Activated CD8-positive, alpha-beta memory T cell treated with anti-CD3 and anti-CD28 coated beads, Interleukin-2, amount 50 U/mL, for 24 hours (primary cell): ENCODE data around the gene COPS7A.

Source experiments
- DNase-seq: peaks from one replicate; pipeline ENCODE4 v3.0.0-alpha.2; 2020; ENCODE audit errors: extremely low read depth

The COPS7A gene

DNA sequence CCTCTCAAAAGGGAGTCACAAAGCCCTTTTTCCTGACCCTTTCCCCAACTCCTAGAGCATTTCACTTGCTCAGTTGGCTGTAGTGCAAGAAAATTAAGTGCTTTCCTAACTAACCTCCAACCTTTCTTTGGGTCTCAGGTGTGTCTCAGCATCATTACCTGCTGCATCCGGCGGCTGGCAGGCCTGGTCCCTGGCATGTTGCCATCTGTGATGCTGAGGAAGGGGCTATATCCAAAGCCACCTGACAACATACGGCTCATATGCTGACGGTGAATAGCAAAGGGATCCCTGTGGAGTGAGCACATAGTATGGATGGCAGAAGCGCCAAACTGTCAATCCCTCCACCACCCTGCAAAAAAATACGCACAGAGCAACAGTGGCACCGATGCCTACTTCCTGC, 27.9 kb downstream of the COPS7A start:
- DNase-seq, result no peak

DNA sequence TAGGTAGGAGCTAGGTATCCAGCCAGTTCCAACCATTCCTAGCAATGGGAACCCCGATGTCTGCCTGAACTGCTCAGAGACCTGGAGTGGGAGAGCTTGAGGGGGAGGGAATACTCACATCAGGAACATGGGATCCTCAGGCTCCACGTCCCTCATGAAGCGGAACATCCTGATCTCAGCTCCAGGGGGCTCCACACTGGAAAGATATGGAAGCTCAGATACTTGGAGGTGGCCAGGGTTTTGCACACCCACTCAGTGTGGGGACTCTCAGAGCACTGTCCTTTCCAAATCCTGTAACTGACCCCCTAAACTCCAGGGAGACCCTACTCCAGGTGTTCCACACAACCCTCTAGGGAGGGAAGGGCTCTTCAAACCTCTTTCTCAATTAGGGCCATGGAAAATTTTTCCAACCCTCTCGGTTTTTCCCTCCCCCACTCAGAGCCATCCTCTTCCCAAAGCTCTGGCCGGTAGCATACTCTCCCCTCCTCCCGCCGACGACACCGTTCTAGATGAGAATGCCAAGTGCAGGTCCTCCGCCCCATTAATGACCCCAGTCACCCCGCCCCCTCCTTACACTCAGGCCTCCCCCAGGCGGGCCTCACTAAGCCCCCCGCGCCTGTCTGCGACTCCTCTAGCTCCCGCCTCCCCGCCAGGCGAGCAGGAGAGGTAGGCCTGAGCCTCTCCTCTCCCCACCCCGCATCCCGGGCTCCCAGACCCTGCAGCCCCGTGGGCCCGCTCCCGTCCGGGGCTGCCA, 28.5 kb downstream of the COPS7A start:
- no peak for DNase-seq

DNA sequence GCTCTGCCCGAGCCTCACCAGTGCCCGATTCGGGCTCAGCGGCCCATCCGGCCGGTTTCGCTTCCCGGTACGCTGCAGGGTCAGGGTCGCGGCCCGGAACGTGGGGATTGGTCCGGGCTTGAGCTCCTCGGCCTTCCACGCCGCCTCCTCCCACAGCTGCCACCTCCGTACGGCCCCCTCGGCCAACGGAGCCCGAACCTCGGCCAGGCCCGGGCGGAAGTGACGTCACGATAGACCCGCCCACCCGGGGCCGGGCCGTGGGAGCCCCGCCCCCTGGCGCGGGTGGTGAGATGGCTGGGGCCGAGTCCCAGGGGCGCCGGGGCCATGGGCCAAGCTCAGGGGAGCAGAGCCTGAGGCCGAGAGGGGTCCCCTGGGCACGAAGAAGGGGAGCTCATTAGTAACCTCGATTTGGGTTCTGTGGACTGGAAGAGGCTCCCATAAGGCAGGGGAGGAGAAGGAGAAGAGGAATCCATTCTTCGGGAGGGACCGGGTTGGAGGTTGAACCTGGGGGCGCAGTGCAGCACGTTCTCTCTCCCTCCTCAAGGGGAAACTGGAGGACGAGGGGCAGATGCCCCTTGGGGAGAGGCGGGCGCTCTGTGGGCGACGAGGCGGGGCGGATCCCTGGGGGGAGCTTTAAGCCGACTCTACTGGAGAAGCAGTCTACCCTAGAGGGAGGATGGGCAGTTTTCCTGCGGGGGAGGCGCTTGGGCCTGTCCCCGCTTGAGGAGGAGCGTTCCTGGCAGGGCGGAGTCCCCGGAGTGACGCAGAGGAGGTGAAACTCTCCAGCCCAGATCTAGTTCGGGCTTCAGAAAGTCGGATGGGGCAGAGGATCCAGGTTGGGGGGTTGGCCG, 29.3 kb downstream of the COPS7A start, which contains the start of gene MLF2:
Gene MLF2, minus strand, starts transcription at position 221 of the 851 bp plus-strand sequence. CDS start 807 bp downstream, outside the sequence.
- DNase-seq, result peak; percentile 96

DNA sequence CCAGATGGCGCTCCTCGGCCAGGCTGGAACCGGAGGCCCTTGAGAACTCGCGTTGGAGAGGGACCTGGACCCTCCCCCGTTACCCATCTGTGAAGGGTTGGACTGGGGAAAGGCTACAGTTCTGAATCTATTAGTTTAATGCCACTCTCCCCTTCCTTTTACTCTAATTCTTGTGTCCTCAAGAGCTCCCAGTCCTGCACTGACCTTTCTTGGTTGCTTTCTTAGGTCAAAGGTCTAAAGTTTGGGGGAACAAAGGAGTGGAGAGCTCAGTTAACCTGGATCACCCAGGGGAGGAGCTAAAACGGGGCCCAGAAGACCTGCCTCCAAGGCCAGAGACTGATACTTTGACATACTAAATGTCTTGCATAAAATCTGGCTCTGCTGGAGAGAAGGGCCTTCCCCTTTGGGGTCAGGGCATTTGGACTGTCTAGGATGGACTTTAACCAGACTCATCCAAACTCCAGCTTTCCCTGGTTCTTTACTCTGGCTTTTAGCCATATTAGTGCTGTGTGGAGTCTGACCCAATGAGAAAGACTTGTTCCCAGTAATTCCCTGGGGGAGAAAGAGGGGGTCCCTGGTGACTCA, 30.0 kb downstream of the COPS7A start:
- DNase-seq, result no peak

DNA sequence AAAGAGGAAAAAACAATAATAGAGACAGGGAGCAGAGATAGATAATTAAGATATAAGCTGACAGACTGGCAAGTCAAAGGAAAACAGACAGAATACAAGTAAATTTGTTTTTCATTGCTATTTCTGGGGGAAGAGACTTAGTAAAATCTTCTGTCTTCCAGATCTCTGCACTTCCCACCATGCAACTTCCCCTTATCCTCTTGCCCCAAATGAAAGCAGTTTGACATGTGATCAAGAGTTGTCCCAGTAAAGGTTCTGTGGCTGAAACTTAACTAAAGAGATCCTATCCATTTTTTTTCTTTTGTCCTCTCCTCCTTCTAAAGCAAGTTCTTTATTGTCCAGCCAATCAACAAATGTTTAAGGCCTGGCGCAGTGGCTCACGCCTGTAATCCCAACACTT, 30.6 kb downstream of the COPS7A start:
- DNase-seq, result no peak

DNA sequence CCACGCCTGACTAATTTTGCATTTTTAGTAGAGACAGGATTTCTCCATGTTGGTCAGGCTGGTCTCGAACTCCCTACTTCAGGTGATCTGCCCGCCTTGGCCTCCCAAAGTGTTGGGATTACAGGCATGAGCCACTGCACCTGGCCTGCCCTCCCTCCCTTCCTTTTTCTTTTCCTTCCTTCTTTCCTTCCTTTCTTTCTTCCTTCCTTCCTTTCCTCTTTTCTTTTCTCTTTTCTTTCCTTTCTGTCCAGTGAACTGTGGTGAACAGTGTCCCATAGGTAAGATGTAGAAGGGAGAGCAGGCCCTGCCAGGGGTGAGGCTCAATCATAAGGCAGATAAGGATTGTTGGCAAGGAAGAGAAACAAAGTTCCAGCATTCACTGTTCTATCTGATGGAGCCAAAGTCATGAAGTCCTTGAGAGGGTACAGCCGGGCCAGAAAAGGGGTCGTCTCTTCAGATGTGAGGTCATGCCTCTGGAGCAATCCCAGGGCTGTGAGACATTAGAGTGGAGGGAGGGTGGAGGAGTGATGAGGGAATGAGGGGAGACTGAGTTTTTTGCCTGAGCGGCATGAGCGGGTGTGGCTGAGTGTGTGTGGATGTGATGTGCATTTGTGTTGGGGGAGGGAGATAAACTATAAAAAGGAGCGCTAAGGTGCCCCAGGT, 33.3 kb downstream of the COPS7A start:
- DNase-seq, result no peak

DNA sequence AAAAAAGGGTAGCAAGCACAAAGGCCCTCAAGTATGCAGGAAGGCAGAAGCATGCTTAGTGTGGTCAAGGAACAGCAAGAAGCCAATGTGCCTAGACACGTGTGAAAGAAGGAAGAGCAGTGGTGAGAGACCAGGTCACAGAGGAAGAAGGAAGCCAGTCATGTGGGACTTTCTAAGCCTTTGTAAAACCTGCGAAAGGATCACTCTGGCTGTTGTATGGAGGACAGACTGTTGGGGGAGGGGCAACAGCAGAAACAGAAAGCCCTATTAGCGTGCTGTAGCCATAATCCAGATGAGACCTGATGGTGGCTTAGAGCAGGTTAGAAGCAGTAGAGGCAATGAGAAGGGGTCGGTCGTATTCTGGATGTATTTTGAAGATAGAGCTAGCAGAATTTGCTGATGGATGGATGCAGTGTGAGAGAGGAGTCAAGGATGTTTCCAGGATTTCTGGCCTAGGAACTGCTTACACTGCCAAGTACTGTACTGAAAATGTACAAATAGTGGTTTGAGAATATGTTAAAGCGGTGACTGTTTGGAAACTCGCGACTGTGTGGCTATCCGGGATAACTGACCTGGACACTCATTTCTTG, 34.8 kb downstream of the COPS7A start:
- DNase-seq, result no peak

DNA sequence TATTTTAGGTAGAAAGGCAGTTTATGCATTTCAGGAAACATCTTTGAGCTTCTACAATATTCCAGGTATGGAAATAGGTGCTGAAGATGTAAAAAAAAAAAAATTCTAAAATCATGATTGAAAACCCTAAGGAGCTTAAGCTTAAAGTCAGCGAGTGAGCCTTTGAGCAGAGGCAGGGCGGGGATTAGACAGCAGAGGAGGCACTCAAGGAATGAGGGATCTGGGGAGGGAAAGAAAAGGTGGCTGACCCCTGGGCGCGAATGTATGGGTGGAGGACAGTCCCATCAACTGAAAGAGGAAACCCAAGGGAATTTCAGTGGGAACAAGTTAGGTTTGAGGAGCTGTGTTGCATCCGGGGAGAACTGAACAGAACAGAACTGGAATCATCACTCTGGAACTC, 35.9 kb downstream of the COPS7A start:
- no peak for DNase-seq

DNA sequence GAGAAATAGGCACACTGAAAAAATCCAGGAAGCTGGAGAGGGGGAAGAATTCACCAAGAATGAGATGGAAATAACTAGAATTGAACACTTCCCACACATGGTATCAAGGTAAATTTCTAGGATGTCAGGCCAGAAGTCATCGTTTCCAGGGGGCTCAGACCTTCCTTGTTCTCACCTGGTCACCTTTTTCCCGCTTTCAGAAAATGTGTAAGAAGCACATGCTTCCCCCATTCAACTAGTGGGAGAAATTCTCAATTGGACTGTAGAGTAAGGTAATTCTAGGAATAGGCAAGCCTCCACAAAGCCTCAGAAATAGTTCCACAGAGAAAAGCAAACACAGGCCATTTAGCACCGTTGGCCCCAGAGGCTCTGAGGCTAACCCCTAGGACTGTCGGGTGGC, 39.5 kb downstream of the COPS7A start:
- DNase-seq, result no peak

DNA sequence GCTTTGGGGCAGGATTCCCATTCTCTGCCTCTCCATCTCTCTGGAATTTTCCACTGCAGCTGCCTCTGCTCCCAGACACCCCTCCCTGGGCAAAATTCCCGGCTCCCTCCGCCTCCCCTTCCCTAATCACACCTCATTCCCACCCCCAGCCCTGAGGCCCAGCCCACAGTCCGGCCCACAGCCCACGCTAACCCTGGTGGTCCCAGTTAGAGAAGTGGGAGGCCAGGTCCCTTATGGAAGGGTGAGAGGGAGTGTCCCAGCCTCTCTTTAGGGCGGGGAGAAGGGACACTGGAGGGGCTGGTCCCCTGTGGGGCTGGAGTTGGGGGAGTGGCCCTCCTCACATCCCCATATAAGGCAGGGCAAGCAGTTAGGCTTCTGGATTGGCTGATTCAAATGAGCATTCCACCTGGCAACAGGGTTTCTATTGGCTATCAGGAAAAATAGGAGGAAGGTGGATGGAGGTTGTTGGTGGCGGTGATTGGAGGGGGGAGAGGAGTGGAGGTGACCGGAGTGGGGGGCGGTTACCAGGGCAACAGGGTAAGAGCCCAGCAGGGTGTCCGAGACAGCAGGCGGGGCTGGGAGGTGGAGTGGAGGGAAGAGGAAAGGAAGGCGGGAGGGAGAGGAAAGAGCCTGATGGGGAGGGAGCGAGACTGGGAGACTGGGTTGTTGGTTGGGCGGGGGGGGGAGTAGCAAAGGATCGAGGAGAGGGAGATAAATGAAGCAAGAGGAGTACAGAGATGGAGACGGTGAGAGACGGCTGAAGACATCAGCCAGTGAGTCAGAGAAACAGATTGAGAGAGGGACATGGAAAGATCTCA, 40.4 kb downstream of the COPS7A start:
- no peak for DNase-seq

DNA sequence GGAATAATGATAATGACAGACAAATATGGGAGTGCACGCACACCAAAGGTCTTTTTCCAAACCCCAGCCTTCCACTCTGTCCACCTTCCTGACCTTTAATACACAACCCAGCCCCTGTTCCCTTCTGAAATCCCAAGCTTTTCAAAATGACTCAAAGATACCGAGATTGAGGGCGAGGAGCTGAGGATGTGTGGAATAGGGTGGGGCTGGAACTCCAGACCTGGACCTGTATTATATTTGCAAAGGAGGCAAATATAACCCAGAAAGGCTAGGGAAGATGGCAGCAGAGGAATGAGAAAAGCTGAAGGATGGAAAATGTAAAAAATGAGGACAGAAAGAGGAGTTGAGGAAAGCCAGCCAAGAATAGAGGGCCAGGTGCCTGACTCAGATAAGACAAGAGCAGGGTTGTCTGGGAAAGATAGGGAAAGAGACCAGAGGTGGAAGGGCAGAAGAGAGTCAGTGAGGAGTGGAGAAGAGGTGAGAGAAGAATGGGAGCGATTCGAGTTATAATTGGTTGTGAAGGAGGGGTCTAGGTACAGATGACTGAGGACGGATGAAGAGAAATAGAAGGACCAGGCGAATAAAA, 41.3 kb downstream of the COPS7A start:
- DNase-seq, result no peak

DNA sequence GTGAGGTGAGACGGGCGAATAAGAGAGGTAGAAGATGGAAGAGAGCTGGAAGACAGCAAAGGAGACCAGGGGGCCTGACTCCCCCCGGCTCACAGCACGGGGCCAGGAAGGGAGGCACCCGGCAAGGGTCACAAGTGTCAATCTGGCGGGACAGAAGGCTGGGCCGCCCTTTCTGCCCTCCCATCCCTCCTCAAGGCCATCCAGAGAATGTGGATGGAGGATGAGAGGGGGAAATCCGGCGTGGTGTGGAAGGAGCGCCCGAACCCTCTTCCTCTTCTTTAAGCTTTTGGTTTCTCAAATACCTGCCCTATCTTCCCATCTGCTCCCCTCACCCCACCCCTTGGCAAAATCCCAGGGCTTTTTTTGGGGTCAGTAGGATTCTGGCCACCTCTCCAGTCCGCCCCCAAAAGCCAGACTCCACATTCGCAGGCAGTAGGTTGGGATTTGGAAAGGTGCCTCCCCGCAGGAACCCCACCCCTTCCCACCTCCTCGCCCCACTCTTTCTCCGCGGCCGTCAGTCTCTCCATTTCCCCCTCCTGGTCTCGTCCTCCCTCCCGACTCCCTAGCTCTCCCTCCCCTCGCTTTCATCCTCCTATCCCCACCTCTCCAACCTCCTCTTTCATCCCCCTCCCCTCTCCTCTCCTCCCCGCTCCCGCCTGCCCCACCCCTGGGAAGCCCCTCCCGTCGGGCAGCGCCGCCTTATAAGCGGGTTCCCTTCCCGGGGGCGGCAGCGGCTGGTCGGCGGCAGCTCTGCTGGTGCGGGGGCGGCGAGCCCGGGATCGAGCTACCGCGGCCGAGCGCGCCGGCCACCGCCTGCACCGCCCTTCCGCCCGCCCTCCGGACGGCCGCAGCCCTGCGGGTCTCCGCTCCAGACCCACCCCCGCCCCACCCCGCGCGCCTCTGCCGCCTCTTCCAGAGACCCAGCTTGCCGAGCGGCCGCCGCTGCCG, 42.1 kb downstream of the COPS7A start, which contains the start of gene PTMS:
Gene PTMS, plus strand, starts transcription at position 730 of the 948 bp plus-strand sequence. CDS start 343 bp downstream, outside the sequence.
- no peak for DNase-seq

DNA sequence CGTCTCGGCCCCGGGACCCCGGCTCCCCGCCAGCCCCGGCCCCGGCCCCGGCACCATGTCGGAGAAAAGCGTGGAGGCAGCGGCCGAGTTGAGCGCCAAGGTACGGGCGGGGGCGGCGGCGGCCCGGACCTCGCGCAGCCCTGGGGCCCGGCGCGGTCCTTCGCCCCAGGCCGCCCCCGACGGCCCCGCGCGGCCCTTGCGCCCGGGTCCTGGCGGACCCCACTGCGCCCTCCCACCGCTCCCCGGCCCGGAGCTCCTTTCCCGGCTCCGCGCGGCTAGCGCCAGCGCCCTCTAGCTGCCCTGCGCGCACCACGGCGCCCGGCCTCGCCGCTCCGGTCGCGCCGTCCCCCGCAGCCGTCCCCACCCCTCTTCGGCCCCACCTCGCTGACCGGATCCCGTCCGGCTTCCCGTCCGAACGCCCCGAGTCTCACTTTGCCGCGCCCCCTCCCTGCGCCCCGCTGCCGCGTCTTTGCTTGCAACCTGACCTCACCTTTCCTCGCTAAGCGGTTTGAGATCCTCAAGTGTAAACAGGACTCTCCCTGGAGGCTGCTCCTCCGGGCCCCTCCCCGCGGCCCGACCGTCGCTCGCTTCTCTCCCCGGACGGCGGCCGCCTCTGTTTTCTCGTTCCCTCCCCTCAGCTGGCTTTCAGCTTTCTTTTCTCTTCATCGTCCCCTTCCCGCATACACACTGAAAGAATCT, 43.0 kb downstream of the COPS7A start:
- DNase-seq, result no peak

DNA sequence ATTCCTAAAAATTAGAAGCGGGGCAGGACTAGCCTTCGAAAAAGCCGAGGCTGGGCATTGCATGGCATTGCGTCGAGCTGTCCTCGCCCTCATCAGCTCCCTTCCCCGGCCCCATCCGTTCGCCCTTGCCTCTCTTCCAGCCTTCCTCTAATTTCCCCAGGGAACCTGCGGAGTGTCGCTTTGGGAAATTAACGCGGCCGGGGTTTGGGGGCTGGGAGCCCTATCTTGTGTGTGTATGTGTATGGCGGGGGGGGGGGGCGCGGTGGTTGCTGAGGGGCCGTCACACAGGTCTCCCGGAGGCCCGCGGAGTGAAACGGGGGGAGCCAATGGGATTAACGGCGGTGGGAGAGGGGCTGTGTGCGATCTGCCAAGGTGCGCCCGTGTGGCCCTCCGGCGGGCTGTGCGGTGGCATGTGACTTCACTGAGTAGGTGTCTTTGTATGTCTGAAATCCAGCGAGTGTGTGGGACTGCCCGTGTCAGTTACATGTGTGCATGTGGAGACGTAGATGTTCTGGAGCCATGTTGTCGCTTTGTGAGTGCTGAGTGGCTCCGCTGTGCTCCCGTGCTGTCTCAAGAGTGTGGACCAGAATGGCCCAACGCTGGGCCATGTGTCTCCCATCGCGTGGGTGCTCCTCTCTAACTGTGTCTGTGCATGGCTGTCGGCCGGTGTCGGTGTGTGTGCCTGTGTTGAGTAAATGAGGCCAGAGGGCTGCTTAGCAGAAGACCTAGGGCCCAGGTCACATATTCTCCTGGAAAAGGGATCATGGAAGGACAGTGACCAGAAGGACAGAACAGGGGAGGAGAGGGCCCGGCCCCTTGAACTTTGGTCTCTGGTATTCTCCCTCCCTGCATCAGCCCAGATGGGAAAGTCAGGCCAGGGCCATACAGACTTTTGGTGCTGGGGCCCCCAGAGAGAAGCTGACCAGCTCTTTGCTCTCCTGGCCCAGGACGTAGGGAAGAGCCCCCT, 43.8 kb downstream of the COPS7A start:
- no peak for DNase-seq

DNA sequence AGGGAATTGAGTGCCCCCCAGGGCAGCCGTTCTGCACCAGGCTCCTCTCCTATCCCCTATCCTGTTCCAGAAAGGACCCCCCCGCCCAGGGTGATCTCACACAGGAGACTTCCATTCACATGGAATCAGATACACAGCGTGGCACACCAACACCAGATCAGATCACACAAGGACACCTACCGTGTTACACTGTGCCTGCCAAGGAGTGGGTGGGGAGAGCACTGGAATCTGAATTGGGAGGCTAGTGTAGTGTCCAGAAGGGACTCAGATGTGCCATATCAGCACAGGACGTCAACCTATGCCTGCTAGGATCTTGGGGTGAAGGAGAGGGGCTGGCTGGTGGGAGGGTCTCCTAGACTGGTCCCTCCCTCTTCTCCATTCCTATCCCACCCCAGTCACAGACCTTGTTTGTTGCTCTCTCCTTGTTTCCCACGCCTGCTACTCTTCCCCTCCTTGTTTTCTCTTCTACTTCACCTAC, 44.6 kb downstream of the COPS7A start:
- DNase-seq, result no peak

DNA sequence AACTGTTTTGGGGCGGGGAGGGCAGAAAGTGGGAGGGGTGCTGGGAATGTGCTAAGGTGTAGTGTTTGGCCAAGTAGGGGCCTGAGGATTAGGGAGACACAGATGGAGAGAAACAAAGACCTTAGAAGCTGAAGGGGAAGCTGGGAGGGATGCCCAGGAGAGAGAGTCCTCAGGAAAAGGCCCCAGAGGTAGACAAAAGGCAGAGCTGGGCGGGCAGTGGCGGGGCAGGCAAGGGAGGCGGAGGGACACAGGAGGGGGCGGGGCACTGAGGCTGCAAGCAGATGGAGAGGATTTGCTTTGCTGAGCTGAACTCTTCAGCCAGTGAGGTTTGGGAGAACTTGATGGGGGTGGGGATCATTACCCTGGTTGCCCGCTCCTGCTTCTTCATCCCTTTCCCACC, 45.1 kb downstream of the COPS7A start:
- DNase-seq, result no peak

DNA sequence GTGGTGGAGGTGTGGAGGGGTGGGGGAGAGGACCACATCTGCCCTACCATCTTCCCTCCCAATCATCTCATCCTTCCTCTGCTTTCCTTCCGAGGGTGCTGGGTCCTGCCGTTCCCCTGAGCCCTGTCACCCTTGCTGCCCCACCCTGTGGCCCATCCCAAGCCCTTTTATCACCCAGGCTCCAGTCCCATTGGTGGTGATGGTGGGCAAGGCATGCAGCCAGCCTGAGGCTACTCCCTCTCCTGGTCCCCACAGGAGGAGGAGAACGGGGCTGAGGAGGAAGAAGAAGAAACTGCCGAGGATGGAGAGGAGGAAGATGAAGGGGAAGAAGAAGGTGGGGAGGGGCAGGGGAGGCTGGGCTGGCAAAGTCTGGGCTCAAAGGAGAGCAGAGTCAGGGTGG, 45.8 kb downstream of the COPS7A start:
- no peak for DNase-seq
